ENCODE measurements around the gene LVRN.

DNA sequence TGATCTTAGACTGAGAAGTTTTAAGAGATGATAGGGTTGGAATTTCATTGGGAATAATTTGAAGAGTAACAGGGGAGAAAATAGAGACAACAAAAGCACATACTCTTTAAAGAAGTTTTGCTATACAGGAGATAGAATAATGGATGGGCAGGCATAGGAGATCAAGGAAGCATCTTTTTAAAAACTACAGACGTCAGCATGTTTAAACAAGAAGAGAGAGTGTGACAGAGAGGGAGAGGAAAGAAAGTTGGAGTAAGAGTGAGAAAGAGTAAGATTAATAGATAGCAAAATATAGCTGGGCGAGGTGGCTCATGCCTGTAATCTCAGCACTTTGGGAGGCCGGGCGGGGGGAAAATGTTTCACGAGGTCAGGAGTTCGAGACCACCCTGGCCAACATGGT lies 5.3 kb upstream of the LVRN start:
- TF ChIP-seq, protein P1, sequence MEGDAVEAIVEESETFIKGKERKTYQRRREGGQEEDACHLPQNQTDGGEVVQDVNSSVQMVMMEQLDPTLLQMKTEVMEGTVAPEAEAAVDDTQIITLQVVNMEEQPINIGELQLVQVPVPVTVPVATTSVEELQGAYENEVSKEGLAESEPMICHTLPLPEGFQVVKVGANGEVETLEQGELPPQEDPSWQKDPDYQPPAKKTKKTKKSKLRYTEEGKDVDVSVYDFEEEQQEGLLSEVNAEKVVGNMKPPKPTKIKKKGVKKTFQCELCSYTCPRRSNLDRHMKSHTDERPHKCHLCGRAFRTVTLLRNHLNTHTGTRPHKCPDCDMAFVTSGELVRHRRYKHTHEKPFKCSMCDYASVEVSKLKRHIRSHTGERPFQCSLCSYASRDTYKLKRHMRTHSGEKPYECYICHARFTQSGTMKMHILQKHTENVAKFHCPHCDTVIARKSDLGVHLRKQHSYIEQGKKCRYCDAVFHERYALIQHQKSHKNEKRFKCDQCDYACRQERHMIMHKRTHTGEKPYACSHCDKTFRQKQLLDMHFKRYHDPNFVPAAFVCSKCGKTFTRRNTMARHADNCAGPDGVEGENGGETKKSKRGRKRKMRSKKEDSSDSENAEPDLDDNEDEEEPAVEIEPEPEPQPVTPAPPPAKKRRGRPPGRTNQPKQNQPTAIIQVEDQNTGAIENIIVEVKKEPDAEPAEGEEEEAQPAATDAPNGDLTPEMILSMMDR (IDR thresholded peaks at IDR 0.05 in 8 of 11, conservative IDR thresholded peaks at IDR 0.05 in 3 of 11) = no peak
- TF ChIP-seq POLR2A (IDR thresholded peaks at IDR 0.05) (no peak), POLR2AphosphoS5 (IDR thresholded peaks at IDR 0.05) (no peak)

Data from spleen (tissue), 7 donors.